ENCODE results near the gene MAP2K1. TPM values are rescaled to one million over a fixed set of nuclear protein-coding genes. Genes with fewer than 3 reads are reported as not detected.

The MAP2K1 gene
- total and polyA plus RNA-seq, 2 of the 4 experiments (the other 2 are of a cell fraction): 34.7 to 37.8 TPM

DNA sequence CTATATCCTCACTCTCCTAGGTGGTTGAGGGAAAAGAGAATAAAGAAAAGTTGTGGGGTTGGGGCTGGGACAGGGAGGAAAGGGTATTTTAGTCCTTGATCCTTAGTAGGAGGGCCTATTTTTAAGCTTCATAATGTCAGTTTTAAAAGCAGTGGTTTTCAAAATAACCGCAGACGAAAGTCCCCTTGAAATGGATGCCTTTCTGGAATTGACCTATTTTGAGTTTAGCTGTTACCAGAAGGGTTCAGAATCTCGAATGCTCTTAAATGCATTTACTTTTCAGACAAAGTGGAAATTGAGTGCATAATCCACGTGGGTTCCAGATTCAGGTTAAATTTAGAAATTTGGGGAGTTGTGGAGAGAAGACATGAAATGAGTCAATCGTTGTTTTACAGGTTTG, 16.6 kb downstream of the MAP2K1 start:
- WGBS, 2 experiments (ENCODE audit: extremely low coverage in 2 of 2, insufficient read length in 1 of 2): no CpG with 5 or more reads among the region's 5 CpGs
- in situ Hi-C loops (cut with MboI; ENCODE audit: low sequenced_read_pairs): no loop called here
- POLR2A ChIA-PET (ENCODE audit: unreplicated experiment): no interaction called here

More for the DNA sequence above, 16.6 kb downstream of the MAP2K1 start:
- TF ChIP-seq, protein P1, sequence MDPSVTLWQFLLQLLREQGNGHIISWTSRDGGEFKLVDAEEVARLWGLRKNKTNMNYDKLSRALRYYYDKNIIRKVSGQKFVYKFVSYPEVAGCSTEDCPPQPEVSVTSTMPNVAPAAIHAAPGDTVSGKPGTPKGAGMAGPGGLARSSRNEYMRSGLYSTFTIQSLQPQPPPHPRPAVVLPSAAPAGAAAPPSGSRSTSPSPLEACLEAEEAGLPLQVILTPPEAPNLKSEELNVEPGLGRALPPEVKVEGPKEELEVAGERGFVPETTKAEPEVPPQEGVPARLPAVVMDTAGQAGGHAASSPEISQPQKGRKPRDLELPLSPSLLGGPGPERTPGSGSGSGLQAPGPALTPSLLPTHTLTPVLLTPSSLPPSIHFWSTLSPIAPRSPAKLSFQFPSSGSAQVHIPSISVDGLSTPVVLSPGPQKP (IDR thresholded peaks at IDR 0.05; ENCODE audit: borderline replicate concordance, low read depth, low read length): no peak
- TF ChIP-seq NFE2L2 (IDR thresholded peaks at IDR 0.05; ENCODE audit: low read depth, low read length) (no peak), POLR2A (IDR thresholded peaks at IDR 0.05; ENCODE audit: low read depth, low read length) (no peak), BHLHE40 (IDR thresholded peaks at IDR 0.05; ENCODE audit: low read depth, low read length) (no peak), CHD1 (IDR thresholded peaks at IDR 0.05; ENCODE audit: low read depth, low read length) (no peak)
- TF ChIP-seq, protein P2, sequence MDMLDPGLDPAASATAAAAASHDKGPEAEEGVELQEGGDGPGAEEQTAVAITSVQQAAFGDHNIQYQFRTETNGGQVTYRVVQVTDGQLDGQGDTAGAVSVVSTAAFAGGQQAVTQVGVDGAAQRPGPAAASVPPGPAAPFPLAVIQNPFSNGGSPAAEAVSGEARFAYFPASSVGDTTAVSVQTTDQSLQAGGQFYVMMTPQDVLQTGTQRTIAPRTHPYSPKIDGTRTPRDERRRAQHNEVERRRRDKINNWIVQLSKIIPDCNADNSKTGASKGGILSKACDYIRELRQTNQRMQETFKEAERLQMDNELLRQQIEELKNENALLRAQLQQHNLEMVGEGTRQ (IDR thresholded peaks at IDR 0.05; ENCODE audit: low read depth, low read length): no peak
- TF ChIP-seq, protein P3, sequence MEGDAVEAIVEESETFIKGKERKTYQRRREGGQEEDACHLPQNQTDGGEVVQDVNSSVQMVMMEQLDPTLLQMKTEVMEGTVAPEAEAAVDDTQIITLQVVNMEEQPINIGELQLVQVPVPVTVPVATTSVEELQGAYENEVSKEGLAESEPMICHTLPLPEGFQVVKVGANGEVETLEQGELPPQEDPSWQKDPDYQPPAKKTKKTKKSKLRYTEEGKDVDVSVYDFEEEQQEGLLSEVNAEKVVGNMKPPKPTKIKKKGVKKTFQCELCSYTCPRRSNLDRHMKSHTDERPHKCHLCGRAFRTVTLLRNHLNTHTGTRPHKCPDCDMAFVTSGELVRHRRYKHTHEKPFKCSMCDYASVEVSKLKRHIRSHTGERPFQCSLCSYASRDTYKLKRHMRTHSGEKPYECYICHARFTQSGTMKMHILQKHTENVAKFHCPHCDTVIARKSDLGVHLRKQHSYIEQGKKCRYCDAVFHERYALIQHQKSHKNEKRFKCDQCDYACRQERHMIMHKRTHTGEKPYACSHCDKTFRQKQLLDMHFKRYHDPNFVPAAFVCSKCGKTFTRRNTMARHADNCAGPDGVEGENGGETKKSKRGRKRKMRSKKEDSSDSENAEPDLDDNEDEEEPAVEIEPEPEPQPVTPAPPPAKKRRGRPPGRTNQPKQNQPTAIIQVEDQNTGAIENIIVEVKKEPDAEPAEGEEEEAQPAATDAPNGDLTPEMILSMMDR (conservative IDR thresholded peaks at IDR 0.05; ENCODE audit: low read depth, low read length): no peak
- H3K23ac ChIP-seq (ENCODE audit: low read depth, low read length): no peak overlapping the region
- peaks cover 17% of the 10 kb centered on the region for H3K9me1 ChIP-seq (ENCODE audit: insufficient read depth, low read length)
- H3K36me3 ChIP-seq (ENCODE audit: control insufficient read depth, insufficient read depth, low read length): peaks cover 2% of the 10 kb centered on the region; the same call in 1 of the 2 replicates
- H2AK5ac ChIP-seq (ENCODE audit: low read depth, low read length): no peak overlapping the region
- dilution Hi-C loops (cut with HindIII; ENCODE audit: low sequenced_read_pairs, unreplicated experiment): loop anchor here (25.0 kb wide), 1 partner anchor 91 kb away; no protein-coding TSS in a partner anchor
- H3K56ac ChIP-seq (ENCODE audit: extremely low read depth, insufficient read depth, low read length): no peak overlapping the region
- H2AK9ac ChIP-seq (replicated peaks; ENCODE audit: low read depth, low read length, poor library complexity): no peak overlapping the region
- H3K4ac ChIP-seq (ENCODE audit: low read depth, low read length): no peak overlapping the region
- no peak overlapping the region for H3K18ac ChIP-seq (ENCODE audit: low read depth, low read length)
- ATAC-seq (ENCODE audit: low read depth) (no peak), DNase-seq (no peak)
- H3K27me3 ChIP-seq (ENCODE audit: control insufficient read depth, insufficient read depth, low read length): no peaks in the 10 kb centered on the region
- no peaks in the 10 kb centered on the region for H3K9me3 ChIP-seq (ENCODE audit: control insufficient read depth, insufficient read depth, low read length)
- H3K4me3 ChIP-seq (ENCODE audit: insufficient read depth, low read depth, low read length): no peak overlapping the region
- H4K20me1 ChIP-seq (ENCODE audit: insufficient read depth, low read length): peaks cover 90% of the 10 kb centered on the region
- H2BK15ac ChIP-seq (ENCODE audit: low read depth, low read length): no peak overlapping the region
- H3K9ac ChIP-seq (ENCODE audit: low read depth, low read length): no peak overlapping the region
- H4K5ac ChIP-seq (ENCODE audit: low read depth, low read length): no peak overlapping the region
- H4K91ac ChIP-seq (ENCODE audit: insufficient read depth, low read depth, low read length): no peak overlapping the region
- no peak overlapping the region for H2BK5ac ChIP-seq (ENCODE audit: low read depth, low read length, poor library complexity, severe bottlenecking)
- no peak overlapping the region for H3K4me2 ChIP-seq (ENCODE audit: low read depth, low read length)
- intact Hi-C loops (cut with micrococcal nuclease): no loop called here
- no peak overlapping the region for H3K14ac ChIP-seq (replicated peaks; ENCODE audit: low read depth, low read length)
- H3K27ac ChIP-seq (ENCODE audit: insufficient read depth, low read length): no peak overlapping the region
- CTCF ChIA-PET: interaction anchor here (0.9 kb wide), 1 partner anchor 94 kb away, joined by 4 read pairs; the partner anchor contains the start of gene SNAPC5
- no peak overlapping the region for H2AFZ ChIP-seq (replicated peaks; ENCODE audit: low read length, poor library complexity)
- H3K79me1 ChIP-seq (ENCODE audit: low read depth in 1 of 2, low read length in 2 of 2): peaks cover 34 to 87% of the 10 kb centered on the region in 2 experiments
- no peak overlapping the region for H4K8ac ChIP-seq (ENCODE audit: low read depth in 2 of 2, low read length in 2 of 2)
- H2BK120ac ChIP-seq (ENCODE audit: low read depth, low read length): no peak overlapping the region
- peaks cover 13% of the 10 kb centered on the region for H3K4me1 ChIP-seq (ENCODE audit: control insufficient read depth, insufficient read depth, low read length)
- H2BK20ac ChIP-seq (ENCODE audit: low read depth, low read length): no peak overlapping the region
- no TSS peak for BruUV-seq (replicated peaks)

Data from IMR-90 (cell line).